GM21526 (cell line): ENCODE data around the gene XYLT1.
"Not testable (repeated sequence)": the region's sequence is repeated elsewhere in the genome, so short reads cannot be mapped to it uniquely, and the experiment has no call there.

Experiments
- ATAC-seq: cut with Tn5 transposase; IDR thresholded peaks from one replicate; pipeline ENCODE4 v1.9.1; 2021; ENCODE audit warnings: moderate library complexity; ENCODE audit not compliant: unreplicated experiment, low FRiP score

The XYLT1 gene

DNA sequence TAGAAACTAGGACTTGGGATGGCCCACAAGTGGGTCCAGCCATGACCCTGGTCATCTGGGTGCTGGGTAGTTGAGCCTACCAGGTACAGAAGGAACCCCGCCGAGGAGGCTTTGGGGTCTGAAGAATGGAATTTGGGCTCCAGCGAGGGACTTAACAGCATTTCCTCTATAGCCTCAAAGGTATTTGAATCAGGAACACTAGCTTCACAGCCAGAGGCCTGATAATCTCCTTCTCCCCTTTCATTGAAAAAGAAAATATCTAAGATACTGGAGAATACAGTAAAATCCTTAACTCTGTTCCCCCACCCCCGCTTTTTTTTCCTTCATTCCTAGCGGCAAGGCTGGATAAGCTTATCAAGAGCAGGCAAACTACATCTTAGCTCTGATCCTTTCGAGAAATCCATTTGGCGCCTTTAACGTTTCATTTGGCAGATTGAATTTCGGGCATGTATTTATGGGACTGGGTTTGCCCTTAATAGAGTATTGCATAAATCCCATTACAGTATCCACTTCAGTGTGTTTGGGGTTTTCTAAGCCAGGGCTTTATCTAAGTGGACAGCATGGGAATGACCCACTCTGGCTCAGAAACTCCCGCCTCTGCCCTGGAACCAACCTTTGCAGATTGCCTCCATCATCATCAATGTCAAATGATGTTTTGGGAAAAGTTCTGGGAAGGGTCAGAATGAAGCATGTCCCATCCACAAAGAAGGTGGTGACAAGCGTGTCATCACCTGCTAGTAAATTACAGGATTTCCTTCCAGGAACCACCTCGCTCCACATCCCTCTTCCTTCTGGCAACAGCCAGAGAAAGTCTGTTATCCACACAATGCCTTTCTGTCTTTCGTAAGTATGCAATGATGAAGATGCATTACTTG, 36.9 kb downstream of the XYLT1 start:
- no peak for ATAC-seq

GRCh38 chr16:17432901-17433576, 37.7 kb downstream of the XYLT1 start:
- ATAC-seq = no peak

DNA sequence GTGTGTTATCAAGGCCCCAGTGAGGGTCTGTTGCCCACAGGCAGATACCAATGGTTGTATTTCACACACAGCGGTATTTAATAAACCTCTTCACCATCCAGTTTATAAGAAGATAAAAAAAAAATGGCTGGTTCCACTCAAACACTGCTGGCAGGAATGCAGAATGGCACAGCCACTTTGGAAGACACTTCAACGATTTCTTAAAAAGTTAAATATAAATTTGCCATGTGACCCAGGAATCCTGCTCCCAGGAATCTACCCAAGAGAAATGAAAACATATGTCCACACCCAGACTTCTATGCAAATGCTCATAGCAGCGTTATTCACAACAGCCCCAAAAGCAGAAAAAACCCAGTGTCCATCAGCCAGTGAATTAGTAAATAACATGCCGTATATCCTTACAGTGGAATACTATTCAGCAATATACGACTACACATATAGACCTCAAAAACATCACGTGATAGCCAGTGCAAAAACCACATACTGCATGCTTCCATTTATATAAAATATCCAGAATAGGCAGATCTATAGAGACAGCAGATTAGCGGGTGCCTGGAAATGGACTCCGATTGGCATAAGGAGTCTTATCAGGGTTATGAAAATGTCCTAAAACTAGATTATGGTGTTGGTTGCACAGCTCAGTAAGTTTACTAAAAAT, 38.7 kb downstream of the XYLT1 start:
- ATAC-seq = no peak

DNA sequence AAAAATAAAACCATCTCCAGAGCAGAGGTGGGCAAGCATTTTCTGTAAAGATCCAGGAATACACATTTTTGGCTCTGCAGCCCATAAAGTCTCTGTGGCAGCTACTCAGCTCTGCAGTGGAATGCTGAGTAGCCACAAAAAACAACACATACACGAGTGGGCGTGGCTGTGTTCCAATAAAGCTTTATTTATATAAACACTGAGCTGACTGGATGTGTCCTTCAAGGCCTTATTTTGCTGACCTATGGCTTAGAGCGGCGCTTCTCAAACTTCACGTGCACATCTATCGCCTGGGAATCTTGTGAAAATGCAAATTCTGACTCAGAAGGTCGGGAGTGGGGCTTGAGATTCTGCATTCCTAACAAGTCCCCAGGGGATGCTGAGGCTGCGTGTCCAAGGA, 39.7 kb downstream of the XYLT1 start:
- no peak for ATAC-seq

DNA sequence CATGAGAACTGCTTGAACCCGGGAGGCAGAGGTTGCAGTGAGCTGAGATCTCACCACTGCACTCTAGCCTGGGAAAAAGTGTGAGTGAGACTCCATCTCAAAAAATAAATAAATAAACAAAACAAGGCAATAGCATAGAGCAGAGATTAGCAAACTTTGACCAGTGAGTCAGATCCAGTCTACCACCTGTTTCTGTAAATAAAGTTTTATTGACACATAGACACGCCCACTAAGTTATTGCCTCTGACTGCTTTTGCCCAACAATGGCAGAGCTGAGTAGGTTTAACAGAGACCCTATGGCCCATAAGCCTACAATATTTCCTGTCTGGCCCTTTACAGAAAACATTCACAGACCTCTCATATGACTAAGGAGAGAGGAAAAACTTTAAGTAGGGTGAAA, 44.3 kb downstream of the XYLT1 start:
- ATAC-seq = no peak

- no peak for ATAC-seq
Measured at GRCh38 chr16:17424771-17425170, 46.0 kb downstream of the XYLT1 start.

- ATAC-seq = no peak
Measured at GRCh38 chr16:17423221-17423620, 47.5 kb downstream of the XYLT1 start.

DNA sequence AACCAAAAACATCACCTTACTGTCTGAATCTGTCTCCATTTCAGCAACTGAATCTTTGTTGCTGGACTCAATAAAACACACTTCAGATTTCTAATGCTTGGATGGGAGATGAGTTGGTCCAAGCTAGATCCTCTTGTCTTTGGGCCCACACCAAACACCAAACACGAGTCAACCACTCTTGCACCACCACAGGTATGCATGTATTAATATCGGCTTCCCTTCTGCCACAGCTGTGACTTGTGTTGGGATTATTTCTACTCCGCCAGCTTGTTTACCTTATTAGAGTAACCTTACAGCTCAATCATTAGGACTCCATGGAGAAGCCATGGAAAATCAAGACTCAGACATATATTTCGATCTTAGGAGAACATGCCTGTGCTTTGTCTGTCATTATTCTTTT, 49.9 kb downstream of the XYLT1 start:
- no peak for ATAC-seq

DNA sequence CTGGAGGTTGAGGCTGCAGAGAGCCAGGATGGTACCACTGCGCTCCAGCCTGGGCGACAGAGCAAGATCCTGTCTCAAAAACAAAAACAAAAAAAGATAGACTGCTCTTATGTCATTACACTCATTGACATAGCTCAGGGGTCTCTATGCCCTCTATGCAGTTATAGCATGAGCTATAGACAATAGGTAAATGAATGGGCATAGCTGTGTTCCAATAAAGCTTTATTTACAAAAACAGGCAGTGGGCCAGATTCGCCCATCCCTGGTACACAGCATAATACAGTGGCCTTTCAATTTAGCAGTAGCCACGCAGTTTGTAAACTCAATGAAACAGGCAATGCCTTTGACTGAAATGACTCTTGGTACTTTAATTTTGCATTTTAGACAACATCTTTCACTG, 51.5 kb downstream of the XYLT1 start:
- no peak for ATAC-seq

DNA sequence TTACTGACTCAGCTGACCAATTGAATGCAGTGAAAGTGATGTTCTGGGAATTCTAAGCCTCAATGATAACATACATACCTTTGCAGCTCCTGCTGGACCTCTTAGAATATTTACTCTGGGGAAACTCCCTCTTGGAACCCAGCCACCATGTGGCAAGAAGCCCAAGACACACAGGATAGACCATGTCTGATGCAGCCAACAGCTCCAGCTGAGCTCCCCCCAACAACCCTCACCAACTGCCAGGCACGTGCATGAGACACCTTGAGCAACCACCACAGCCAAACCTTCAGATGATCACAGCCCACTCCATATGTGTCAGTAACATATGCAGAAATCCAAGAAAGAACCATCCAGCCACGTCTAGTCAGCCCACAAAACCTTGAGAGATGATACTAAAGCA, 53.0 kb downstream of the XYLT1 start:
- no peak for ATAC-seq

- peak; percentile 90 for ATAC-seq
Measured at GRCh38 chr16:17416461-17417311, 54.1 kb downstream of the XYLT1 start.

DNA sequence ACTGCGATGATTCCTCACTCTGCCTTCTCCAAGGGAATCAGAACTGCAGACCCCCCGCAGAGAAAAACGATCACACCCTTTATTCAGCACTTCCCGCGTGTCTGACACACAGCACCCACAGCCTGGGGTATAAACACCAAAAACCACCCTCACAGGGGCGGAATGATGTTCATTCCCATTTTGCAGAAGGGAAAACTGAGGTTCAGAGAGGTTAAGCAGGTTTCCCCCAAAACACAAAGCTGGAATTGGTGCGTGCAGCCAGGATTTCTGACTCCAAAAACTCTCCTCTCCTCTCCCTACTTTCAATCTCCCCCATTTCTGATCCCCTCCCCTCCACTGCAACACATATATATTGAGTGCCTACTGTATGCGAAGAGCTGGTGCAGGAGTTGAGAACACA, 55.8 kb downstream of the XYLT1 start:
- no peak for ATAC-seq

- no peak for ATAC-seq
Measured at GRCh38 chr16:17414421-17414820, 56.3 kb downstream of the XYLT1 start.

- no peak for ATAC-seq
Measured at GRCh38 chr16:17413508-17413907, 57.3 kb downstream of the XYLT1 start.

DNA sequence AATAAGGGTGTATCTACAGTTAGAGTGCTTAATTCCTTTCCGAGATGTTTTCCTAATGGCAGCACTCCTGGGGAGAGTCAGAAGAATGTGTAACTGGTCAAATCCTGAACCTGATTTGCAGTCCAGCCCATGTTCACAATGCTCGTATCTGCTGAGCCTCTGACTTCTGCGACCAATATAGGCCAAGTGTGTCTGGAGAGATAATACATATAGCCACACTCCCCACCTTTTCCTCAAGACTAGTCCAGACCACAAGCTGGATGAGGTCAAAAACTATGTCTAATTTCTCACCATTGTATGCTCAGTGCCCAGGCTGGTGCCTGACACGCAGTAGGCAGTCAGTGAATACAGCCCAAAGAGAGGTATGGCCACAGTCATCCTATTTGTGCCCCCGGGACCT, 58.0 kb downstream of the XYLT1 start:
- no peak for ATAC-seq

DNA sequence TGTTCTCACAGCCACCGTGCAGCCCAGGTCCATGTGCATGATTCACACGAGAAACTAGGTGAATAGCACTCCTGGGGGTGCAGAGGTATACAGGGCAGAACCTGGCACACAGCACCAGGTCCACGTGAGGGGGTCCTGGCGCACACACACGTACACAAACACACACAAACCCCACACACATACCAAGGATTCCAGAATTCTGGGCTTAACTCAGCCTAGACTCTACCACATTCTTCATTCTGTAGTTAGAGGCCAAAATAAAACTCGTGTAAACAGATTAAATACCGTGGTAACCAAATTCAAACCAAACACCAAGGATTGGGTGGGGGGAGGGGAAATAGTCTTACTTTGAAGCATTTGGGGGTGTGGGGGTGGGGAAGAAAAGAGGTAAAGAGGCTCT, 58.5 kb downstream of the XYLT1 start:
- no peak for ATAC-seq

DNA sequence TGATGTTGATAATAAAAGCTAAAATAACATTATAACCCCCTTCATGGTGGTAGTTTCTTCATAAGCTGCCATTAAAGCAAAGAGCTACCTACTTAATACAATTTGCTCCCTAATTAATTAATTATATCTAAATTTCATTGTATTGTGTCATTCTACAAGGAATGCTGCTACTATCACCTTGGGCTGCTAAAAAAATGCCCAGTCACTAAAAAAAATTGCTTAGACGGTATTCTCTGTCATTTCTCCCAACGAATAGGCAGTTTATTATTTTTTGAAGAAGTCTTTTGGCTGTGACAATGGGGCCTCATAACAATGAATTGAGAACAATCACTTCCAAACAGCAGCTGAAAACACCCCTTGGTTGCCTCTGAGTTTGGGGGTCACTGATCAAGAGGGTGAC, 59.5 kb downstream of the XYLT1 start:
- ATAC-seq = no peak

DNA sequence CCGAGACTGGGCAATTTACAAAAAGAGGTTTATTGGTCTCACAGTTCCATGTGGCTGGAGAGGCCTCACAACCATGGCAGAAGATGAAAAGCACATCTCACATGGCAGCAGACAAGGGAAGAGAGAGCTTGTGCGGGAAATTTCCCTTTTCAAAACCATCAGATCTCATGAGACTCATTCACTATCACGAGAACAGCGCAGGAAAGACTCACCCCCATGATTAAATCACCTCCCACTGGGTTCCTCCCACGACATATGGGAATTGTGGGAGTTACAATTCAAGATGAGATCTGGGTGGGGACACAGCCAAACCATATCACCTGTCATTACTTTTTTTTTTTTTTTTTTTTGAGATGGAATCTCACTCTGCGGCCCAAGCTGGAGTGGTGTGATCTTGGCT, 60.4 kb downstream of the XYLT1 start:
- ATAC-seq = not testable (repeated sequence)

GRCh38 chr16:17409894-17410293, 60.9 kb downstream of the XYLT1 start:
- ATAC-seq = no peak

- ATAC-seq = peak; percentile 69
Measured at GRCh38 chr16:17408955-17409441, 61.8 kb downstream of the XYLT1 start.
